Right cardiac atrium (tissue), 5 donors: ENCODE measurements around the gene QKI. TPM values are rescaled to one million over a fixed set of nuclear protein-coding genes. Genes with fewer than 3 reads are reported as not detected.

Source experiments
- ATAC-seq, 2 donors: fragments of 200-7000 bp; cut with Tn5 transposase; one replicate each; pipeline versions ENCODE4 v1.8.0 to v1.9.1; 2020; ENCODE audit warnings: moderate library complexity in 2 of 2, mild to moderate bottlenecking in 1 of 2
- DNase-seq, 3 donors: peaks; one replicate each; pipeline ENCODE4 v3.0.0-alpha.2; 2020
- H3K27ac ChIP-seq: one replicate; pipeline ENCODE4 v1.5.1; 2013; ENCODE audit warnings: mild to moderate bottlenecking, low read length, control low read depth, moderate library complexity
- H3K27me3 ChIP-seq: one replicate; pipeline ENCODE4 v1.6.1; 2013; ENCODE audit not compliant: control insufficient read depth, insufficient read depth
- H3K4me1 ChIP-seq: one replicate; pipeline ENCODE4 v1.6.1; 2013; ENCODE audit warnings: low read length; ENCODE audit not compliant: control insufficient read depth, insufficient read depth
- H3K4me3 ChIP-seq: one replicate; pipeline ENCODE4 v1.5.1; 2013; ENCODE audit warnings: low read length, control low read depth
- H3K9me3 ChIP-seq: one replicate; pipeline ENCODE4 v1.6.1; 2013; ENCODE audit warnings: low read length; ENCODE audit not compliant: control insufficient read depth
- WGBS: extraction: QIAGEN DNeasy Blood & Tissue Kit; methylation state at CpG from one replicate; pipeline ENCODE4 v1.1.7; 2013; 5-methylcytosine and 5-hydroxymethylcytosine counted together
- intact Hi-C, 4 donors: fragments of 100-400 bp; cut with DNase I; formaldehyde crosslinking; loops; one replicate each; pipeline versions ENCODE4 v1.11.0 to v1.14.0; 2022 to 2023
- polyA plus RNA-seq: library from polyadenylated mRNA; stranded (reverse); fragments of 200-250 nt; gene quantifications from one replicate; pipeline ENCODE4 v1.2.3, GENCODE V29; 2013
- total RNA-seq, 4 donors: library from RNA; stranded (reverse); fragmentation: NEBNext Ultra II Directional; extraction: Animal tissue kit (Norgen Biotek cat#: 25700); gene quantifications; one replicate each; pipeline ENCODE4 v1.2.1, GENCODE V29; 2021
- donor health status: healthy with polysubstance abuse.
- donor health status: DM: no; HTN: yes; CAD: no.
- donor health status: DM: no; HTN: no; CAD: no.
- donor health status: DM: no; HTN: yes; CAD: no; lungs with severe emphysema.
- donor health status: DM: yes; HTN: yes; CAD: no.

Gene QKI
- total and polyA plus RNA-seq, 5 donors, result 100 to 415 (median 373) TPM

DNA sequence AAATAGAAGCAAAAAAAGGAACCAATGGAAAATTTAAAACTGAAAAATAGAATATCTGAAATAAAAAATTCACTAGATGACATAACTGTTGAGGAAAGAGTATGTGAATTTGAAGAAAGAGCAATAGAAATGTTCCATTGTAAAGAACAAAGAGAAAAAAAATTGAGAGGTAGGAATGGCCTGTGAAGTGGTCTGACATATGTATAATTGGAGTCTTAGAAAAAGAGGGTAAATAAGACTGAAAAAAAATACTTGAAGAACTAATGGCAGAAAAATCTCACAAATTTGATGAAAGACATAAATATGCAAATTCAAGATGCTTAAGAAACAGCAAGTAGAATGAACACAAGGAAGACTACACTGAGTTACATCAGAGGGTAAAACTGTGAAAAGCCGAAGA, 93.4 kb downstream of the QKI start:
- H3K4me3 ChIP-seq, result no peak overlapping the region
- 100% methylated on average over 1 of the region's 1 CpG for WGBS
- DNase-seq, result no peak
- no peaks in the 10 kb centered on the region for H3K27me3 ChIP-seq
- no peak for ATAC-seq
- no peaks in the 10 kb centered on the region for H3K9me3 ChIP-seq
- peaks cover 2% of the 10 kb centered on the region for H3K4me1 ChIP-seq
- intact Hi-C loops, result no loop called here
- H3K27ac ChIP-seq, result no peak overlapping the region

DNA sequence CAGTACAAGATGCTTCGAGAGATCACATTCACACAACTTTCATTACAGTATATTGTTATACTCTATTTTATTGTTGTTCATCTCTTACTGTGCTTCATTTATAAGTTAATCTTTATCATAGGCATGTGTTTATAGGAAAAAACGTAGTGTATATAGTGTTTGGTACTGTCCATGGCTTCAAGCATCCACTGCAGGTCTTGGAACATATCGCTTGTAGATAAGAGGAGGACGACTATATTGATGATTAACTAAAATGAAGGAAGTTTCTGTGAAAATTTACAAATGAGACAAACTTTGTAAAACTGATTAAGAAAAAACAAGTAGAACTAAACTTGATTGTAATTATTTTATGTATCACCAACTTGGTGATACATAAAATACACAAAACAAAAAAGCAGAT, 98.5 kb downstream of the QKI start:
- H3K27ac ChIP-seq, result no peak overlapping the region
- DNase-seq (no peak), ATAC-seq (no peak)
- intact Hi-C loops, result no loop called here
- no peaks in the 10 kb centered on the region for H3K27me3 ChIP-seq
- H3K9me3 ChIP-seq, result no peaks in the 10 kb centered on the region
- 72% methylated on average over 4 of the region's 4 CpGs for WGBS
- H3K4me3 ChIP-seq, result no peak overlapping the region
- peaks cover 5% of the 10 kb centered on the region for H3K4me1 ChIP-seq

DNA sequence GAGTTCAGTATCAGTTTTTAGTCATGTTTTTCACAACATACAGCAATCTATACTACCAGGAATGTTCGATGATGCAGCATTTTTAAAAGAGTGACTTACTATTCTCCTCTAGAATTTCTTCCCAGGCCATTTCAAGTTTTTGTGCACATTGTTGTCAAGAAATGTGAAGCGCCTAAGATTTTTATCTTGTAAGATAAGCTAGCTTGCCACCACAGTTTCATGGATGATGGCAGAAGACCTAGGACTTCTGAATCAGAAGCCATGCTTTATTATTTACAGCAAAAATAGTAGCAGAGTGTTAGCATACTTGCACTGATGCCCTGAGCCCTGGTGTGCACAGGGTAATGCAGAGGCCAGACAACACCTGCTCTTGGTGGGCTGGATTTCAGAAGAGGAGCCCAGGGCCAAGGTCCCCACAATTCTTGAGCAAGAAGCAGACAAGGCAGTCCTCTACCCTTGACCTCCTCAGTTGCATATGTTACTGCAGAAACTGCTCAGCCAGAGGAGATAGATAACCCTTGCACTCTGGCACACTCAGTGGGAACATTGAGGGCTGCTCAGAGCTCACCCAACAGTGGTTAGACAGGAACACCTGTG, 99.2 kb downstream of the QKI start:
- no peaks in the 10 kb centered on the region for H3K9me3 ChIP-seq
- 80% methylated on average over 2 of the region's 2 CpGs for WGBS
- peaks cover 5% of the 10 kb centered on the region for H3K4me1 ChIP-seq
- intact Hi-C loops, result no loop called here
- DNase-seq, result no peak
- H3K27ac ChIP-seq, result peak overlapping the region; percentile 64
- H3K27me3 ChIP-seq, result no peaks in the 10 kb centered on the region
- no peak overlapping the region for H3K4me3 ChIP-seq
- peak; percentile 60 to 75 for ATAC-seq

DNA sequence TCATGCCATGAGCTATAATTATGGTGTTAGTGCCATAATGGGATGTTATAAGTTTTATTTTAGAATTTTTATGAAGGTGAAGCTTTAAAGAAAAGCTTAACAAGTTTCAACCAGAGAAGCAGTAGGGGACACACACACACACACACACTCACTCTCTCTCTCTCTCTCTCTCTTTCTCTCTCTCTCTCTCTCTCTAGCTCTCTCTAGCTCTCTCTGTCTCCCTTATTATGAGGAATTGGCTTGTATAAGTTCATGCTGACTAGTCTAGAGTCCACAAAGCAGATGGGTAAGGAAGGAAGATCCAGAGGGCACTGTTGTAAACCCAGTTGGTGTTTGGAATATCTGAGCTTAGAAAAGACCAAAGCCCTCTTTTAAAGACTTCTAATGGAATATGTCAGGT, 102.4 kb downstream of the QKI start:
- Histone ChIP-seq H3K27me3 (no peaks in the 10 kb centered on the region), H3K4me3 (no peak overlapping the region), H3K9me3 (no peaks in the 10 kb centered on the region), H3K27ac (no peak overlapping the region), H3K4me1 (peaks cover 7% of the 10 kb centered on the region)
- ATAC-seq (no peak), DNase-seq (no peak)
- intact Hi-C loops, result no loop called here

DNA sequence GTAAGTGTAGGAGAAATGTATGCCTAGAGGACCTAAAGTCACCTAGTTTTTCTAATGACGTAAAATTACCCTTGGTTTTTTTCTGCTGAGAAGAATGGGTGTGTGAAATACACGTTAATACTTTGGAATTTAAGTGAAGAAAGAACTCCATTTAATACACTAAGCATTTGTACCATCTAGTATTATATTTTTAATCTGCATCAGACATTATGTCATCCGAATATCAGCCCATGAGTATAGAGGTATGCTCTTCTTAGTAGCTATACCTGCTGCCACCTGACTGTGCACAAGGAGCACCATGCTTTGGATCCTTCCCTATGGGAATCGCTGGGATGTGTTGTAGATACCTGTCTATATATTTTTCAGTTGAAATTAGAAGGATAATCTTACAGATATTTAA, 106.4 kb downstream of the QKI start:
- ATAC-seq (no peak), DNase-seq (no peak)
- intact Hi-C loops, result no loop called here
- H3K27ac ChIP-seq, result no peak overlapping the region
- H3K4me1 ChIP-seq, result peaks cover 2% of the 10 kb centered on the region
- no peaks in the 10 kb centered on the region for H3K27me3 ChIP-seq
- no peak overlapping the region for H3K4me3 ChIP-seq
- H3K9me3 ChIP-seq, result no peaks in the 10 kb centered on the region
- 77% methylated on average over 4 of the region's 4 CpGs for WGBS

DNA sequence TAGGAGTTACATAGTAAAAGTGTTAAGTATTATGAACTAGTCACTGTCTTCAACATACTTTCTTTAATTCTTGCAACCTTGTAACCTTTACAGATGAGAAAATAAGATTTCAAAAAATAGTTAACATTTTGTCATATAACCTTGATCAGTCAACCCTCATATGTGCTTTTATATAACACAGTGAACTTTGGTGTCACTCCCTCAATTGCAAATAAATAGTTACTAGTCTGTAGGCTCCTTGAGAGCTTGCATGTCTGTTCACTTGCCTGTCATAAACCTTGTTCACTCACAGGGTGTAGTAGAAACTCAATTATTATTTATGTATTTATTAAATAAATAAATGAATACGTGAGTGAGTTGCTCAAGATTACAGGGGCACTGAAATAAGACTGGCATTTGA, 107.5 kb downstream of the QKI start:
- intact Hi-C loops, result no loop called here
- WGBS, result 57% methylated on average over 1 of the region's 1 CpG
- DNase-seq, result no peak
- Histone ChIP-seq H3K4me1 (peaks cover 2% of the 10 kb centered on the region), H3K27me3 (no peaks in the 10 kb centered on the region), H3K4me3 (no peak overlapping the region), H3K27ac (no peak overlapping the region), H3K9me3 (no peaks in the 10 kb centered on the region)
- no peak for ATAC-seq

DNA sequence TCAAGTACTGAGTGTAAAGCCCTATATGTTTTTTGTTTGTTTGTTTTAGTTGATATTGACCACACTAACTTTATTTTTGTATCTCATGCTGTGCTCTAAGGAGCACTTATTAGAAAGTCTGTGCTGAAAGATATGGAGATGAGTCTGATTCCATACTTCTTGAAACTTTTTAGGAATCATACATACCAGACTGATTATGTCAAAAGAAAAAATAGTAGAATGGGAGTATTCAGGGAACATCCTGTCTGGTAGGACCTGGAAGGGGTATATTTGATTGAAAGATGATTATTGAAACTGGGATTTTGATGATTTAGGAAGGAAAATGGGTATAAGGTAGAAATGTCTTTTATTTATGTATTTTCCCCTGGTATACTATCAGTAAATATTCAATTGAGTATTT, 111.4 kb downstream of the QKI start:
- no peak for DNase-seq
- intact Hi-C loops, result no loop called here
- no peak for ATAC-seq
- Histone ChIP-seq H3K9me3 (no peaks in the 10 kb centered on the region), H3K4me1 (peaks cover 2% of the 10 kb centered on the region), H3K27ac (no peak overlapping the region), H3K27me3 (no peaks in the 10 kb centered on the region), H3K4me3 (no peak overlapping the region)

DNA sequence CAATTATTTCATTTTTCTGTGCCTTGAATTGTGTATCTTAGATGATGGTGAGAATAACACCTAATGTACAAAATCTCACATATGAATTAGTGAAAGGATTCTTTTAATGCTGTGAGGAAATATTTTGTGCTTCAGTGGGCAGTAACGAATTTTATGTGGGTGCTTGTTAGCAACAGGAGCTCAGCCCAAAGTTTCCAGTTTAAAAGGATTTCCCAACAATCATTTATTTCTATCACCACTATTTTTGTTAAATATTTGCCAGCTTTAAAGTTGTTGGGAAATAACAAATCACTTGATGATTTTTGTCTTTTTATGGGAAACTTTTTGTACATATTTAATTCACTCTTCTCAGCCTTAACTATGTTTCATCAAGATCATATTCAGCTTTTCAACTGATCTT, 111.8 kb downstream of the QKI start:
- Histone ChIP-seq H3K4me3 (no peak overlapping the region), H3K27me3 (no peaks in the 10 kb centered on the region), H3K9me3 (no peaks in the 10 kb centered on the region), H3K27ac (no peak overlapping the region), H3K4me1 (peaks cover 5% of the 10 kb centered on the region)
- intact Hi-C loops, result no loop called here
- no peak for ATAC-seq
- WGBS, result 34% methylated on average over 1 of the region's 1 CpG
- no peak for DNase-seq

DNA sequence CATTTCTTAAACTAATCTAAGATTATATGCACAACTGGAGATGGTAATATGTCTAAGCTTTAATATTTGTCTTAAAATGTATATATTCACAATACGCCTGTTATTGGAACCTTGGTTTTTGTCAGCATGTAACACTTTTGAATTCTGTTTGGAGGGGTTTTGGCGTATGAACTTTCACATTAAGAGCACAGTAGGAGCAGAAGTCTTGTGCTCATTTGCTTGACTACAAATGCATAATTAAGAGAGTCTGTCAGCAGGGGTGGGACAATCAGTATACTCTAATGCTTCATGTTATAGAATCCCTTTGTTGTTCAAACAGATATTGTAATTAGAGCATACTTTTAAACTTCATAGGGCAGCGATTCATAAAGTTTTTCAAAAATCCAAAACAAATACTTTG, 112.8 kb downstream of the QKI start:
- intact Hi-C loops, result no loop called here
- peaks cover 5% of the 10 kb centered on the region for H3K4me1 ChIP-seq

DNA sequence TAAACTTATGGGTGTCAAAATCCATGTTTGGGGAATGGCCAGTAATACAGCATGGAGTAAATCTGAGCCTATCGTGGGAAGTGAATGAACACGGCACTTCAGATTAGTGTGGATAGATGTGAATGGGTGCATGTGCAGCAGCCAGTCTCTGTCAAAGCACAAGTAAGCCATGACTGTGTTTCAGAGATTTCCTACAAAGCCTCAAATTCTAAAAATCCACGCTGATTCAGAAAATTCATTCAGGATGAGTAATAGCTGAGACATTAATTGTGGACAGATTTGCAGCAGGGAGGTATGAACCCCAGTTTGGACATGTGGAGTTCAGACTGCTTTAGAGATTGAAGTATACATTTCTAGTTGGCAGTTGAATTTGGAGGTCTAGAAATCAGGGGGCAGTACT, 115.1 kb downstream of the QKI start:
- DNase-seq (no peak), ATAC-seq (peak in 1 of 2 donors; percentile 53)
- intact Hi-C loops, result no loop called here
- no peaks in the 10 kb centered on the region for H3K27me3 ChIP-seq
- 20% methylated on average over 3 of the region's 3 CpGs for WGBS
- H3K4me1 ChIP-seq, result peaks cover 10% of the 10 kb centered on the region
- no peak overlapping the region for H3K4me3 ChIP-seq
- no peaks in the 10 kb centered on the region for H3K9me3 ChIP-seq
- H3K27ac ChIP-seq, result no peak overlapping the region

More for the DNA sequence above, 112.8 kb downstream of the QKI start:
- Histone ChIP-seq H3K27ac (no peak overlapping the region), H3K4me3 (no peak overlapping the region), H3K9me3 (no peaks in the 10 kb centered on the region), H3K27me3 (no peaks in the 10 kb centered on the region)
- DNase-seq (no peak), ATAC-seq (no peak)
- WGBS, result 81% methylated on average over 3 of the region's 3 CpGs

DNA sequence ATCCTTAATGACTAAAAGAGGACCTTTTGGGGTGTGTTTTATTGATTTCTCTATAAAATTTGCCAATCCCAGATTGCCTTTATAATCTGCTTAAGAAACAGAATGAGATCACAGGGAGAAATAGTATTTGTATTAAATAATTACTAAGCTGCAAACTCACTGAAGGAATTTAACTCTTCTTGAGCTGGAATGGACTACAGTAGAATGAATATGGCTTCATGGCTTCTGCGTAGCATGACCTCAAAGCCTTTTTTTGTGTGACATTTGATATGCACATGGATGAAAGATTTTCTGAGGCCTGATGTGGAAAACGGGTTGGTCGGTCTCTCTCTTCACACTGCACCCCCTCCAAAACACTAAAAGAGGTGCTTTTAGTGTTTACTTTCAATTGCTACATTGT, 115.9 kb downstream of the QKI start:
- no peak overlapping the region for H3K4me3 ChIP-seq
- H3K9me3 ChIP-seq, result no peaks in the 10 kb centered on the region
- H3K4me1 ChIP-seq, result peaks cover 10% of the 10 kb centered on the region
- 46% methylated on average over 3 of the region's 3 CpGs for WGBS
- peak overlapping the region; percentile 45 for H3K27ac ChIP-seq
- intact Hi-C loops, result no loop called here
- H3K27me3 ChIP-seq, result no peaks in the 10 kb centered on the region
- ATAC-seq, result no peak
- DNase-seq, result no peak

DNA sequence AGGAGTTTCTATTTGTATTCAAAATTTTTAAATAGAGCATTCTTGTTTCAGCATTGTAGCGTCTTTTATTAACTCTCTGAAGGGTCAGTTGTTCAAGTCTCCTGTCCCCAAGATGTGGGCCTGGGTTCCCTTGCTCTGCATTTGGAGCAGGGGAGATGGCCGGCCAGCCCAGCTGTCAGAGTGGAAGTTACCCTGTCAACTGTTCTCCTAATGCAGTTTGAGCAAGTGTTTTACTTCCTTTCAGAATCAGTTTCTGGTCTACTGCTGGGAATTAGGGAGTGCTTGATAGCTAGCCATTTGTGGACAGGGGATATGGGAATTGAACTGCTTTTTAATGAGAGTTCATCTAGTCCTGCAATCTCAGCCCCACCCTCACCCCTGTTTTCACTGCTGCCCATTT, 116.6 kb downstream of the QKI start:
- DNase-seq (peak in 1 of 3 donors; percentile 50), ATAC-seq (peak; percentile 22 to 34)
- WGBS, result 30% methylated on average over 2 of the region's 2 CpGs
- peak overlapping the region; percentile 61 for H3K27ac ChIP-seq
- intact Hi-C loops, result no loop called here
- peaks cover 10% of the 10 kb centered on the region for H3K4me1 ChIP-seq
- no peaks in the 10 kb centered on the region for H3K9me3 ChIP-seq
- no peak overlapping the region for H3K4me3 ChIP-seq
- no peaks in the 10 kb centered on the region for H3K27me3 ChIP-seq
